Breast epithelium (tissue), 4 donors: ENCODE measurements around the gene KRTAP19-1. TPM values are rescaled to one million over a fixed set of nuclear protein-coding genes. Genes with fewer than 3 reads are reported as not detected.

Source experiments
- DNase-seq, 2 donors: peaks; one replicate each; pipeline ENCODE4 v3.0.0-alpha.2; 2019; ENCODE audit warnings: low spot score in 2 of 2
- H3K27ac ChIP-seq, 2 donors: fragments of 200-600 bp; sonication (generic) in 1 of 2; one replicate each; pipeline ENCODE4 v1.5.1; 2016 to 2019; ENCODE audit warnings: mild to moderate bottlenecking in 1 of 2
- H3K27me3 ChIP-seq, 2 donors: fragments of 200-600 bp; sonication (generic) in 1 of 2; one replicate each; pipeline versions ENCODE4 v1.5.1 to v1.6.0; 2017 to 2019; ENCODE audit warnings: control low read depth in 1 of 2, mild to moderate bottlenecking in 1 of 2
- H3K36me3 ChIP-seq: fragments of 200-600 bp; one replicate; pipeline ENCODE4 v1.5.1; 2019
- H3K4me1 ChIP-seq, 2 donors: fragments of 200-600 bp; sonication (generic); one replicate each; pipeline ENCODE4 v1.5.1; 2016 to 2019; ENCODE audit warnings: control low read depth in 1 of 2
- H3K4me3 ChIP-seq, 3 donors: fragments of 200-600 bp; sonication (generic); 1 replicate in 2 of 3; 2 replicates in 1 of 3; pipeline ENCODE4 v1.5.1; 2016 to 2019; ENCODE audit warnings: mild to moderate bottlenecking in 3 of 3, moderate library complexity in 2 of 3
- H3K9me3 ChIP-seq, 2 donors: fragments of 200-600 bp; sonication (generic) in 1 of 2; one replicate each; pipeline ENCODE4 v1.5.1; 2016 to 2019; ENCODE audit warnings: control low read depth in 1 of 2
- CTCF ChIP-seq, 3 donors: fragments of 450-650 bp; IDR thresholded peaks; one replicate each; pipeline ENCODE4 v1.5.1; 2016 to 2017; ENCODE audit warnings: antibody characterized with exemption in 3 of 3, mild to moderate bottlenecking in 3 of 3, moderate library complexity in 3 of 3
- POLR2A ChIP-seq: fragments of 450-650 bp; IDR thresholded peaks from one replicate; pipeline ENCODE4 v1.6.1; 2016; ENCODE audit warnings: antibody characterized with exemption, mild to moderate bottlenecking, moderate library complexity
- POLR2AphosphoS5 ChIP-seq, 3 donors: sonication (generic); formaldehyde crosslinking; IDR thresholded peaks; one replicate each; pipeline ENCODE4 v1.6.1; 2017; ENCODE audit warnings: antibody characterized with exemption in 3 of 3
- intact Hi-C: fragments of 100-400 bp; cut with DNase I; formaldehyde crosslinking; loops from one replicate; pipeline ENCODE4 v1.15.1; 2023; ENCODE audit warnings: low total_unique reads
- total RNA-seq, 3 donors: library from RNA; depleted of rRNA; stranded (reverse); fragments of >200 nt; gene quantifications; one replicate each; pipeline ENCODE4 v1.1.0, GENCODE V29; 2016

The KRTAP19-1 gene
- total RNA-seq, 3 donors from 2014 or later, result not detected

GRCh38 chr21:30443226-30443625 is 36.9 kb downstream of the KRTAP19-1 start:
- Histone ChIP-seq H3K4me3 (no peak overlapping the region), H3K9me3 (no peaks in the 10 kb centered on the region), H3K4me1 (no peaks in the 10 kb centered on the region), H3K27ac (no peak overlapping the region), H3K27me3 (no peaks in the 10 kb centered on the region), H3K36me3 (no peaks in the 10 kb centered on the region)
- DNase-seq, result no peak
- intact Hi-C loops, result no loop called here
- no peak for TF ChIP-seq POLR2A
- no peak for TF ChIP-seq CTCF (IDR thresholded peaks at IDR 0.05)
- TF ChIP-seq POLR2AphosphoS5 (IDR thresholded peaks at IDR 0.05), result no peak

- no peak for DNase-seq
- H3K4me1 ChIP-seq, result no peaks in the 10 kb centered on the region
- no peaks in the 10 kb centered on the region for H3K9me3 ChIP-seq
- TF ChIP-seq CTCF (IDR thresholded peaks at IDR 0.05) (no peak), POLR2AphosphoS5 (IDR thresholded peaks at IDR 0.05) (no peak), POLR2A (no peak)
- intact Hi-C loops, result no loop called here
- no peaks in the 10 kb centered on the region for H3K36me3 ChIP-seq
- H3K27ac ChIP-seq, result no peak within 1 kb of the TSS
- no peak within 1 kb of the TSS for H3K4me3 ChIP-seq
- H3K27me3 ChIP-seq, result no peaks in the 10 kb centered on the region
Measured at GRCh38 chr21:30439975-30440374, 40.2 kb downstream of the KRTAP19-1 start, which contains the start of gene KRTAP15-1. KRTAP15-1 (plus strand) TSS chr21:30440275; CDS start chr21:30440328, 53 bp downstream.

DNA sequence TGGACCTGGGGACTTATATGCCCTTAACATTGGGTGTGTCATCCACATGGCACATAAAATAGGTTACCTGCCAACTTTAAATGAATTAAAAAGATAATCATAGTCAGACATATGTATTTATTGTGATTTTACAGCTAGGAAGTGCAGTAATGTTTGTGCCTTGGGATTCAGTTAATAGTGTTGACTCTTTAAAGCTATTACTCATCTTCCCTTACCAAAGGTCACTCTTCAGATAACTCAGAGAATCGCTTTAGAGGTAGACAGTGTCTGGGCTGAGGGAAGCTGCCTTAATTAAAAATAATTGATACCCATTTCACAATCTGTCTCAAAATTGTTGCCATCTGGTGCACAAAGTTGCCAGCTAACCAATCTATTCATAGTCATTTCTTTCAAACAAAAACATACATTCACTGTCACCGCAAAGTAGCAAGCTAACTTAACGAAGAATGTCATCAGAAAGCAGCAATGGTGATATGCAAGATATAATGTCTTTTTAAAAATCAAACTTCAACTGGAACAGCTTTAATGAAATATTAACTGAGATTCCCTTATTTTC is 43.1 kb downstream of the KRTAP19-1 start:
- intact Hi-C loops, result no loop called here
- H3K4me3 ChIP-seq, result no peak overlapping the region
- no peaks in the 10 kb centered on the region for H3K36me3 ChIP-seq
- H3K9me3 ChIP-seq, result no peaks in the 10 kb centered on the region
- no peaks in the 10 kb centered on the region for H3K27me3 ChIP-seq
- H3K27ac ChIP-seq, result no peak overlapping the region
- no peaks in the 10 kb centered on the region for H3K4me1 ChIP-seq
- DNase-seq, result no peak
- no peak for TF ChIP-seq CTCF (IDR thresholded peaks at IDR 0.05)

- Histone ChIP-seq H3K27ac (no peak overlapping the region), H3K9me3 (no peaks in the 10 kb centered on the region), H3K36me3 (no peaks in the 10 kb centered on the region), H3K4me1 (no peaks in the 10 kb centered on the region), H3K27me3 (no peaks in the 10 kb centered on the region), H3K4me3 (no peak overlapping the region)
- TF ChIP-seq POLR2A (no peak), CTCF (IDR thresholded peaks at IDR 0.05) (peak in 2 of 3 donors; percentile 36 to 52)
- DNase-seq, result no peak
- intact Hi-C loops, result no loop called here
Measured at GRCh38 chr21:30434033-30434631, 46.0 kb downstream of the KRTAP19-1 start.

DNA sequence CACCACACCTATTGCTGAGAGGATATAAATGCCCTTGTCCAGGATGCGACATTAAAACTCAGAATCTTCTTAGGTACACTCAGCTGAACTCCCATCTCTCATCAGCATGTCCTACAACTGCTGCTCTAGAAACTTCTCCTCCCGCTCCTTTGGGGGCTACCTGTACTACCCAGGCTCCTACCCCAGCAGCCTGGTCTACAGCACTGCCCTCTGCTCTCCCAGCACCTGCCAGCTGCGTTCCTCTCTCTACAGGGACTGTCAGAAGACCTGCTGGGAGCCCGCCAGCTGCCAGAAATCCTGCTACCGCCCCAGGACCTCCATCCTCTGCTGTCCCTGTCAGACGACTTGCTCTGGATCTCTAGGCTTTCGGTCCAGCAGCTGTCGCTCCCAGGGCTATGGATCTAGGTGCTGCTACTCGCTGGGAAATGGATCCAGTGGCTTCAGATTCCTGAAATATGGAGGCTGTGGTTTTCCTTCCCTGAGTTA is 50.0 kb downstream of the KRTAP19-1 start, which contains the start of gene KRTAP13-4:
KRTAP13-4 (plus strand) TSS at position 51 of the 486 bp plus-strand sequence; CDS start at position 107, 56 bp downstream.
- Histone ChIP-seq H3K36me3 (no peaks in the 10 kb centered on the region), H3K4me1 (no peaks in the 10 kb centered on the region), H3K4me3 (no peak within 1 kb of the TSS), H3K27ac (no peak within 1 kb of the TSS), H3K9me3 (no peaks in the 10 kb centered on the region), H3K27me3 (no peaks in the 10 kb centered on the region)
- TF ChIP-seq CTCF (IDR thresholded peaks at IDR 0.05), result no peak
- no peak for TF ChIP-seq POLR2A
- no peak for TF ChIP-seq POLR2AphosphoS5 (IDR thresholded peaks at IDR 0.05)
- no peak for DNase-seq
- intact Hi-C loops, result no loop called here
